SK-N-SH (cell line): ENCODE results near the gene TNFRSF19. TPM values are rescaled to one million over a fixed set of nuclear protein-coding genes. Genes with fewer than 3 reads are reported as not detected.

Experiments used
- CTCF ChIA-PET: fragments of 300-600, 350-600 bp; formaldehyde crosslinking; extraction: SDS; loops from one replicate; lab custom pipeline; 2021; lab: Yijun Ruan, JAX
- POLR2A ChIA-PET: fragments of 350-600 bp; sonication (Branson Sonifier 250); formaldehyde crosslinking; extraction: SDS; loops from one replicate; lab custom pipeline; 2020; ENCODE audit warnings: antibody characterized with exemption, inconsistent platforms; lab: Yijun Ruan, JAX
- DNase-seq: peaks from one replicate; pipeline ENCODE4 v3.0.0; 2012
- H2AFZ ChIP-seq: fragments of 200-600 bp; sonication (generic); 2 replicates; pipeline ENCODE4 v1.8.1; 2016; ENCODE audit warnings: antibody characterized with exemption, mild to moderate bottlenecking, low read depth
- H3F3A ChIP-seq: fragments of 200-600 bp; sonication (generic); replicated peaks from 2 replicates; pipeline ENCODE3; 2016; ENCODE audit warnings: antibody characterized with exemption, mild to moderate bottlenecking; ENCODE audit not compliant: insufficient read depth
- H3K27ac ChIP-seq, 2 experiments: fragments of 200-500 bp in 1 of 2; fragments of 200-600 bp in 1 of 2; sonication (Bioruptor generic) in 1 of 2; sonication (generic), shearing (Covaris generic) in 1 of 2; 2 replicates each; pipeline versions ENCODE4 v1.5.1 to v1.6.1; 2014 to 2016; ENCODE audit warnings: low read depth in 2 of 2, inconsistent platforms in 1 of 2, low read length in 1 of 2, mild to moderate bottlenecking in 1 of 2, mixed read lengths in 1 of 2
- H3K27me3 ChIP-seq: fragments of 200-600 bp; sonication (generic), shearing (Covaris generic); 2 replicates; pipeline ENCODE4 v1.6.1; 2016; ENCODE audit warnings: mixed run types; ENCODE audit not compliant: insufficient read depth
- H3K36me3 ChIP-seq, 2 experiments: fragments of 200-500 bp in 1 of 2; fragments of 200-600 bp in 1 of 2; sonication (Bioruptor generic) in 1 of 2; sonication (generic) in 1 of 2; replicated peaks in 1 of 2; 2 replicates each; pipeline versions ENCODE3 to v1.5.1; 2014 to 2016; ENCODE audit warnings: low read length in 1 of 2, mild to moderate bottlenecking in 1 of 2; ENCODE audit not compliant: insufficient read depth in 2 of 2, control insufficient read depth in 1 of 2
- H3K4me1 ChIP-seq, 2 experiments: fragments of 200-500 bp in 1 of 2; fragments of 200-600 bp in 1 of 2; sonication (Bioruptor generic) in 1 of 2; sonication (generic), shearing (Covaris generic) in 1 of 2; 2 replicates each; pipeline versions ENCODE4 v1.5.1 to v1.6.1; 2014 to 2016; ENCODE audit warnings: low read depth in 1 of 2, low read length in 1 of 2, mixed run types in 1 of 2; ENCODE audit not compliant: insufficient read depth in 2 of 2, control insufficient read depth in 1 of 2
- H3K4me2 ChIP-seq: fragments of 200-600 bp; sonication (generic), shearing (Covaris generic); 2 replicates; pipeline ENCODE4 v1.6.1; 2017; ENCODE audit warnings: mixed run types
- H3K4me3 ChIP-seq, 2 experiments: fragments of 200-500 bp in 1 of 2; fragments of 200-600 bp in 1 of 2; sonication (Bioruptor generic) in 1 of 2; sonication (generic), shearing (Covaris generic) in 1 of 2; 2 replicates each; pipeline versions ENCODE4 v1.5.1 to v1.8.1; 2014 to 2016; ENCODE audit warnings: low read depth in 2 of 2, inconsistent platforms in 1 of 2, low read length in 1 of 2, mild to moderate bottlenecking in 1 of 2, mixed read lengths in 1 of 2, moderate library complexity in 1 of 2
- H3K79me2 ChIP-seq: fragments of 200-600 bp; sonication (generic); 2 replicates; pipeline ENCODE4 v1.8.1; 2017; ENCODE audit warnings: mild to moderate bottlenecking; ENCODE audit not compliant: insufficient read depth
- H3K9ac ChIP-seq: fragments of 200-600 bp; sonication (generic); 2 replicates; pipeline ENCODE4 v1.6.1; 2017; ENCODE audit warnings: mixed run types
- H3K9me2 ChIP-seq: fragments of 200-600 bp; sonication (generic); 2 replicates; pipeline ENCODE4 v1.6.1; 2017; ENCODE audit warnings: mixed run types
- H3K9me3 ChIP-seq: fragments of 200-600 bp; sonication (generic); 2 replicates; pipeline ENCODE4 v1.6.1; 2017; ENCODE audit warnings: mixed run types, mild to moderate bottlenecking, moderate library complexity
- H4K20me1 ChIP-seq: fragments of 200-600 bp; sonication (generic); 2 replicates; pipeline ENCODE4 v1.6.1; 2017; ENCODE audit warnings: mild to moderate bottlenecking, mixed run types; ENCODE audit not compliant: insufficient read depth
- FOSL2 ChIP-seq: IDR thresholded peaks from 2 replicates; pipeline ENCODE4 v1.4.0; 2012; ENCODE audit warnings: low read depth, mild to moderate bottlenecking, moderate library complexity, borderline replicate concordance
- IRF3 ChIP-seq: fragments of 150-350 bp; IDR thresholded peaks from 2 replicates; pipeline ENCODE4 v1.6.1; 2016; ENCODE audit warnings: mild to moderate bottlenecking, low read depth, low read length
- MAX ChIP-seq: IDR thresholded peaks from 2 replicates; pipeline ENCODE4 v1.4.0; 2012; ENCODE audit warnings: low read depth
- MEF2A ChIP-seq: IDR thresholded peaks from 2 replicates; pipeline ENCODE4 v1.4.0; 2012; ENCODE audit warnings: low read depth, borderline replicate concordance
- MXI1 ChIP-seq: IDR thresholded peaks from 2 replicates; pipeline ENCODE4 v1.6.1; 2012; ENCODE audit warnings: mild to moderate bottlenecking, low read depth, low read length, improper control_type of control experiment
- NFIC ChIP-seq: IDR thresholded peaks from 2 replicates; pipeline ENCODE4 v1.4.0; 2012; ENCODE audit warnings: borderline replicate concordance
- NRF1 ChIP-seq: IDR thresholded peaks from 2 replicates; pipeline ENCODE4 v1.6.1; 2012; ENCODE audit warnings: low read depth, mild to moderate bottlenecking, low read length
- POLR2AphosphoS5 ChIP-seq: IDR thresholded peaks from 2 replicates; pipeline ENCODE4 v1.6.1; 2012; ENCODE audit warnings: low read depth, low read length
- RAD21 ChIP-seq: IDR thresholded peaks from 2 replicates; pipeline ENCODE4 v1.6.1; 2012; ENCODE audit warnings: mild to moderate bottlenecking, low read length
- RFX5 ChIP-seq: IDR thresholded peaks from 2 replicates; pipeline ENCODE4 v1.6.1; 2012; ENCODE audit warnings: mild to moderate bottlenecking, improper control_type of control experiment, low read length
- SMC3 ChIP-seq: IDR thresholded peaks from 2 replicates; pipeline ENCODE4 v1.6.1; 2012; ENCODE audit warnings: low read depth, low read length, improper control_type of control experiment
- TAF1 ChIP-seq: IDR thresholded peaks from 2 replicates; pipeline ENCODE4 v1.6.1; 2012; ENCODE audit warnings: low read depth, mild to moderate bottlenecking, low read length, moderate library complexity, borderline replicate concordance
- TCF12 ChIP-seq: IDR thresholded peaks from 2 replicates; pipeline ENCODE4 v1.4.0; 2012
- TEAD4 ChIP-seq: IDR thresholded peaks from 2 replicates; pipeline ENCODE4 v1.4.0; 2012; ENCODE audit warnings: mild to moderate bottlenecking, borderline replicate concordance; ENCODE audit not compliant: insufficient read depth
- USF1 ChIP-seq: IDR thresholded peaks from 2 replicates; pipeline ENCODE4 v1.4.0; 2012; ENCODE audit warnings: low read depth, borderline replicate concordance
- WGBS: methylation state at CpG from one replicate; pipeline ENCODE4 v1.1.6; 2017; ENCODE audit warnings: low lambda C conversion rate; 5-methylcytosine and 5-hydroxymethylcytosine counted together
- polyA plus RNA-seq, 3 experiments: library from polyadenylated mRNA; depleted of rRNA; stranded (reverse); fragments of >200 nt; gene quantifications; 2 replicates each; pipeline ENCODE4 v1.2.3, GENCODE V29; 2012
- TF ChIP-seq, protein P1 (sequence below): IDR thresholded peaks from 2 replicates; pipeline ENCODE4 v1.4.0; 2012; ENCODE audit warnings: low read depth, borderline replicate concordance

TNFRSF19 gene
- polyA plus RNA-seq, 1 of the 3 experiments (the other 2 are of a cell fraction) = 4.6 TPM

DNA sequence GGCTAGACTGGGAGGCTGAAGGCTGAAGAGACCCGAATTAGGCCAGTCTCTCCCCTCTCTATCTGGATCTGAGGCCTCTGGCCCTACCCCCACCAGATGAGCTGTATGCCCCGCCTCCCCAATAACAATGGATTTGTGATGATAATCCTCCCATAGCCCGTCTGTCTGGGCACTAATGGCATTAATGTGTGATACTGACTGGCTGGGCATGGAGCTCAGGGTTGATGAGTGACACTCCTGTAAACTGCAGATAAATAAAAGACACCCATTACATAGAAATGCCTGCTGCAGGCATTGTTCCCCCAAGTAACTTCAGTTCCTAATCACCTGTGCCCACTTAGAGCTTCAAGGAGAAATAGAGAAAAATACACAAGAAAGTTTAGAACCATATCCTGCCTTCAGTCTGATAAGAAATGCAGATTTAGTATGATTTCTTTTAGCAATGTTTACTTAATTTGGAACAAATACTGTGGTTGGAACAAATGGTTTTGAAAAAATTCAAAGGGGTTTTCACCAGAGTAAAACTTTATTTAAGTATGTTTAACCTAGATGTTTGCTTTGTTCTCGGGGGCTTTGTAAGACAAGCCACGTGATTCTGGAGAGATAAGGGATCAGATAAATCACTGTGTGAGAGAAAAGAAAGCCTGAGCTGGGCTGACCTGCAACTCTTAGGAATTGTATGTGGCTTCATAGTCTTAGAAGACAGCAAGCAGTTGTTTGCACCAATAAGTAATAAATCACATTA is 60.3 kb downstream of the TNFRSF19 start:
- ChIA-PET CTCF (no interaction called here), POLR2A (no interaction called here)
- peaks cover 0 to 13% of the 10 kb centered on the region in 2 experiments for H3K36me3 ChIP-seq
- no peaks in the 10 kb centered on the region for H3F3A ChIP-seq
- TF ChIP-seq MXI1 (no peak), TAF1 (no peak), FOSL2 (no peak), POLR2AphosphoS5 (no peak), NRF1 (no peak), IRF3 (no peak), RAD21 (no peak), MEF2A (no peak), RFX5 (no peak), MAX (no peak), NFIC (no peak), TEAD4 (no peak), TCF12 (no peak), SMC3 (no peak), USF1 (no peak)
- TF ChIP-seq, protein P1, sequence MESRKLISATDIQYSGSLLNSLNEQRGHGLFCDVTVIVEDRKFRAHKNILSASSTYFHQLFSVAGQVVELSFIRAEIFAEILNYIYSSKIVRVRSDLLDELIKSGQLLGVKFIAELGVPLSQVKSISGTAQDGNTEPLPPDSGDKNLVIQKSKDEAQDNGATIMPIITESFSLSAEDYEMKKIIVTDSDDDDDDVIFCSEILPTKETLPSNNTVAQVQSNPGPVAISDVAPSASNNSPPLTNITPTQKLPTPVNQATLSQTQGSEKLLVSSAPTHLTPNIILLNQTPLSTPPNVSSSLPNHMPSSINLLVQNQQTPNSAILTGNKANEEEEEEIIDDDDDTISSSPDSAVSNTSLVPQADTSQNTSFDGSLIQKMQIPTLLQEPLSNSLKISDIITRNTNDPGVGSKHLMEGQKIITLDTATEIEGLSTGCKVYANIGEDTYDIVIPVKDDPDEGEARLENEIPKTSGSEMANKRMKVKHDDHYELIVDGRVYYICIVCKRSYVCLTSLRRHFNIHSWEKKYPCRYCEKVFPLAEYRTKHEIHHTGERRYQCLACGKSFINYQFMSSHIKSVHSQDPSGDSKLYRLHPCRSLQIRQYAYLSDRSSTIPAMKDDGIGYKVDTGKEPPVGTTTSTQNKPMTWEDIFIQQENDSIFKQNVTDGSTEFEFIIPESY = no peak
- no peaks in the 10 kb centered on the region for H3K9me2 ChIP-seq
- no peak overlapping the region for H3K4me2 ChIP-seq
- H3K4me3 ChIP-seq = no peak overlapping the region
- peak overlapping the region in 1 of 2 experiments; percentile 4; a peak in 1 of 4 replicates for H3K27ac ChIP-seq
- peak; percentile 42 for DNase-seq
- WGBS = 69% methylated on average over 5 of the region's 5 CpGs
- H3K9ac ChIP-seq = no peak overlapping the region
- peaks cover 0 to 5% of the 10 kb centered on the region in 2 experiments; a peak in 1 of 4 replicates for H3K4me1 ChIP-seq
- H3K79me2 ChIP-seq = no peaks in the 10 kb centered on the region
- H4K20me1 ChIP-seq = no peaks in the 10 kb centered on the region
- no peak overlapping the region for H2AFZ ChIP-seq
- H3K9me3 ChIP-seq = no peaks in the 10 kb centered on the region
- no peaks in the 10 kb centered on the region for H3K27me3 ChIP-seq
